Left colon (tissue), 2 donors: ENCODE measurements around the gene CCNT2. TPM values are rescaled to one million over a fixed set of nuclear protein-coding genes. Genes with fewer than 3 reads are reported as not detected.

Source experiments
- total RNA-seq, 2 donors: library from RNA; stranded (reverse); fragmentation: NEBNext Ultra II Directional; extraction: Animal tissue kit (Norgen Biotek cat#: 25700); gene quantifications; one replicate each; pipeline ENCODE4 v1.2.1, GENCODE V29; 2021
- donor health status: DM: no; HTN: no; CAD: no.
- donor health status: DM: yes; HTN: yes; CAD: no.

Gene CCNT2
- total RNA-seq, 2 donors from 2014 or later, result 33.9 to 35.3 TPM

Other genes starting within 250 kb of the CCNT2 start
- under 1 TPM in 1 of 2 donors, not detected in 1; 0.25 TPM for gene TMEM163, start 199.8 kb upstream of the CCNT2 start, total RNA-seq
- not detected for gene ACMSD, start 80.2 kb upstream of the CCNT2 start, total RNA-seq
- gene MAP3K19, start 128.6 kb downstream of the CCNT2 start, total RNA-seq, result not detected
- 10 to 100 TPM; 41.1 to 42.9 TPM for gene RAB3GAP1, start 133.5 kb downstream of the CCNT2 start, total RNA-seq